Activated CD8-positive, alpha-beta memory T cell treated with anti-CD3 and anti-CD28 coated beads for 4 hours (primary cell): Measurements from ENCODE around the gene GPBP1L1.
A peak's percentile ranks its signal among the peaks of the same experiment; 100 is the strongest.
"Not testable (repeated sequence)": the region's sequence is repeated elsewhere in the genome, so short reads cannot be mapped to it uniquely, and the experiment has no call there.

ENCODE experiments used
- DNase-seq, 2 donors: peaks; one replicate each; pipeline ENCODE4 v3.0.0-alpha.2; 2020; ENCODE audit warnings: low read depth in 2 of 2

Gene GPBP1L1, protein sequence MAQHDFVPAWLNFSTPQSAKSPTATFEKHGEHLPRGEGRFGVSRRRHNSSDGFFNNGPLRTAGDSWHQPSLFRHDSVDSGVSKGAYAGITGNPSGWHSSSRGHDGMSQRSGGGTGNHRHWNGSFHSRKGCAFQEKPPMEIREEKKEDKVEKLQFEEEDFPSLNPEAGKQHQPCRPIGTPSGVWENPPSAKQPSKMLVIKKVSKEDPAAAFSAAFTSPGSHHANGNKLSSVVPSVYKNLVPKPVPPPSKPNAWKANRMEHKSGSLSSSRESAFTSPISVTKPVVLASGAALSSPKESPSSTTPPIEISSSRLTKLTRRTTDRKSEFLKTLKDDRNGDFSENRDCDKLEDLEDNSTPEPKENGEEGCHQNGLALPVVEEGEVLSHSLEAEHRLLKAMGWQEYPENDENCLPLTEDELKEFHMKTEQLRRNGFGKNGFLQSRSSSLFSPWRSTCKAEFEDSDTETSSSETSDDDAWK

DNA sequence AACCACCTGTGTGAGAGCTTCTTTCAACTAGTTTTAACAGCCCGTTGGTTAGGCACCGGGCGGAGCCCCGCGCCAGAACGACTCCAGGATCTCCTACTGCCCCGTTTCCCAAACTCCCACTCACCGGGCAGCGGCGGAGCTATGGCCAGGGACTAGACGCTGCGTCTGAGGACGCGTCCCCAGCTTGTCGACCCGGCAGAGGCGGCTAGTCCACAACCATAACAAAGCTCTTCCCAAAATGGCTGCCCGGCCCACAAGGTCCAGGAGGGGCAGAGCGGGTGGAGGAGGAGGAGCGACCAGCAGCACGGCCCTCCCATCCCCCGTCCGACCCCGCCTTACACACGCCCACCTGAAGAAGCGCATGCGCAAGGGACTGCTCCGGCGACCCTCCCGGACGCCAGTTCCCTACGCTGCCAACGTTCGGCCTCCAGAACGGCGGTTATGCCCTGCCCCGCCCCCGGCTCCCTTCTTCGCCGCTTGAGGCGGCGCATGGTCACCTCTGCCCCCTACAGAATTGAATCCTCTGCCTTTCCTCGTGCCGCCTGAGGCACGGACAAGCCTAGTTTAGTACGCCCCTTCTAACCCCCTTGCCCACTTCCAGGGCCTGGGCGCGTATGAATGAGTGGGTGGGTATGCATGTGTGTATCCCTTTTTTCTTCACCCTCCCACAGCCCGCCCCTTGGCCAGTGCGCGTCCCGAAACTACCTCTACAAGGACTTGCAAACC lies at the start of gene GPBP1L1:
Gene GPBP1L1 (minus strand): TSS at position 246 of the 726 bp plus-strand sequence. CDS start 27,446 bp downstream, outside the sequence.
- peak; percentile 96 for DNase-seq

DNA sequence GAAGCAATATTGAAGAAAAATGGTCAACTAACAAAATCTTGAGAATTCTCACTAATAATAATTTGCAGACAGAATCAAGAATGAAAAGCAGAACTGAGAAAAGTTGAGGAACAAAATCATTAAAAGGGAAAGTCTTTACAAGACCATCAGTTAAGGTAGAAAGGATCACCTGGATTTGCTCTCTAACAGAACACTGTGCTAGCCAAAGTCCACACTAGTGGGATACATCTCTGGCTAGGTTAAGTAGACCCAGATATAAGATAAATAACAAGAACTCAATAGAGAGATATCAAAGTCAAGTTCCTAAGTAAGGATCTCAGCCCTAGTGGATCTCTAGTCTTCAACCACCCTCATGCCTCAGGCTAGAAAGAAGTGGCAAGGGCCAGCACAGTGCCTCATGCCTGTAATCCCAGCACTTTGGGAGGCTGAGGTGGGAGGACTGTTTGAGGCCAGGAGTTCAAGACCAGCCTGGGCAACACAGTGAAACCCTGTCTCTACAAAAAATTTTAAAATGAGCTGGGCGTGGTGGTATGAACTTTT lies 44.5 kb upstream of the GPBP1L1 start:
- no peak for DNase-seq

DNA sequence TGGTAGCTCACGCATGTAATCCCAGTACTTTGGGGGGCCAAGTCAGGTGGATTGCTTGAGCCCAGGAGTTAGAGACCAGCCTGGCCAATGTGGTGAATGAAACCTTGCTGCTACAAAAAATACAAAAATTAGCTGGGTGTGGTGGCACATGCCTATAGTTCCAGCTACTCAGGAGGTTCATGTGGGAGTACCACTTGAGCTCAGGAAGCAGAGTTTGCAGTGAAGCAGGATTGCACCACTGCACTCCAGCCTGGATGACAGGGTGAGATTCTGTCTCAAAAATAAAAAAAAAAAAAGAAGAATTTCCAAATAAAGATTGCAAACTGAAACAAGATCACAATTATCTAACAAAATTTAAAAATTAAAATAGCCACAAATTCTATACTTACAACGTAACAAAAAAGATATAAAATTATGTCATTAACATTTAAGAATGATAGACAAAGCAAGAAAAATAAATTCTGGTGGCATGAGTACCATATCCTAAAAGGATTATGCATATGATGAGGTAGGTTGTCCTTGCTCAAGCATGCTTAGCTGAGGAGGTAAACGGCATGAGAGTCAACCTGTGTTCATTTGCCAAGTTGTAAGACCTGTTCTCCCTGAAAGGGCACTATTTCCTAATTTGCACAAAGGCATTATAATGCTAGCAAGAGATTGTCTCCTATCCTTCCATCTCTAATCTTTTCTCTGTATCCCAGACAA lies 43.9 kb upstream of the GPBP1L1 start:
- no peak for DNase-seq

DNA sequence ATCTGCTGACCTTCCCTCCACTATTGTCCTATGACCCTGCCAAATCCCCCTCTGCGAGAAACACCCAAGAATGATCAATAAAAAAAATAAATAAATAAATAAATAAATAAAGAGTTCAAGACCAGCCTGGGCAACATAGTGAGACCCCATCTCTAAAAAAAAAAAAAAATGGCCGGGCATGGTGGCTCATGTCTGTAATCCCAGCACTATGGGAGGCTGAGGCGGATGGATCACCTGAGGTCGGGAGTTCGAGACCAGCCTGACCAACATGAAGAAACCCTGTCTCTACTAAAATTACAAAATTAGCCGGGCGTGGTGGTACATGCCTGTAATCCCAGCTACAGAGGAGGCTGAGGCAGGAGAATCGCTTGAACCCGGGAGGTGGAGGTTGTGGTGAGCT lies 39.7 kb upstream of the GPBP1L1 start:
- DNase-seq = not testable (repeated sequence)

DNA sequence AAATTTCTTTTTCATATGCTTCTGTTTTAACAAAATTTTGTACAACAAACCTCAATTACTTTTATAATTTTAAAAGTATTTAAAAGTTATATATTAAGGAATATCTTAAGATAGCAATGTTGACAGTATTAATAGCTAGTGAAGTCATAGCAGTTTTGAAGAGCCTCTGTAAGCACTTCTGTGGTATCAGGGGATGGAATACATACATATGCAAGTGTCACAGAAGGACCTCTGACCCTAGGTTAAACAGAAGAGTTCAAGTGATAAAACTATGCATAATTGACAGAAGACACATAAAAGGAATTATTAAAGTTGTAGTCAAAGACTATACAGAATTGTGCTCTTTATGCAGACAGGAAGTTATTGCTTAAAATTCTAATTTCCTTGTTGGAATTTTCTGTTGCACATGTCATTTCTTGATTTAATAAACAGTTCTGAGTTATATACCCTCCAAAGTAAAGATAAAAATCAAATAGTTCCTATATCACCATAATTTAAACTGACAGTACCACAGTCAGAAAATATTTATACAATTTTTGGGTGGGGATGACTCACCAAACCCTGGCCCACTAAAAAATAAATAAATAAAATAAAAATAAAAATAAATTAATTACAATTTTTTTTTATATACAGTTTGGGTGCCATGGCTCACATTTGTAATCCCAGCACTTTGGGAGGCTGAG lies 37.1 kb upstream of the GPBP1L1 start:
- DNase-seq = no peak

DNA sequence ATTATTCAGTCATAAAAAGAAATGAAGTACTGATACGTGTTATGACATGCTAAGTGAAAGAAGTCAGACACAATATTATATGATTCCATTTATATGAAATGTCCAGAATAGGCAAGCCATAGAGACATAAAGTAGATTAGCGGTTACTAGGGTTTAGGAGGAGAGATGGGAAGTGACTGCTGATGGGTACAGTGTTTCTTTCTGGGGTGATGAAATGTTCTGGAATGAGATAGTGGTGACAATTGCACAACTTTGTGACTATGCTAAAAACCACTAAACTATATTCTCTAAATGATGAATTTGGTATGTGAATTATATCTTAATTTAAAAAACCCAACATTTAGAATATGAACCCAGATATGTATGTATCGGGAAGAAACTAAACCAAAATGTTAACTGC lies 36.5 kb upstream of the GPBP1L1 start:
- DNase-seq = no peak

DNA sequence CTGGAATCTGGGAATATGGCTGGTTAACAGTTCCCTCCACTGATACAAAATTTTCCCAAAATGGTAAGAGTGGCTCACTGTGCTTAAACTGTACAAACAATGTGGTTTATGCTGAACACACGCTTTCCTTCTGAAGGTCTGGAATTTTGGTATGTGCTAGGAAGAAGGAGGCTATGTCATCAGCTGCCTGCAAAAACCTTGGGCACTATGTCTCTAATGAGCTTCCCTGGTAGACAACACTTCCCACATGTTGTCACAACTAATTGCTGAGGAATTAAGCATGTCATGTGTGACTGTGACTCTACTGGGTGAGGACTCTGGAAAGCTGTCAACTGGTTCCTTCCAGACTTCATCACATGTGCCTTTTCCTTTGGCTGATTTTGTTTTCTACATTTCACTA lies 34.9 kb upstream of the GPBP1L1 start:
- no peak for DNase-seq

DNA sequence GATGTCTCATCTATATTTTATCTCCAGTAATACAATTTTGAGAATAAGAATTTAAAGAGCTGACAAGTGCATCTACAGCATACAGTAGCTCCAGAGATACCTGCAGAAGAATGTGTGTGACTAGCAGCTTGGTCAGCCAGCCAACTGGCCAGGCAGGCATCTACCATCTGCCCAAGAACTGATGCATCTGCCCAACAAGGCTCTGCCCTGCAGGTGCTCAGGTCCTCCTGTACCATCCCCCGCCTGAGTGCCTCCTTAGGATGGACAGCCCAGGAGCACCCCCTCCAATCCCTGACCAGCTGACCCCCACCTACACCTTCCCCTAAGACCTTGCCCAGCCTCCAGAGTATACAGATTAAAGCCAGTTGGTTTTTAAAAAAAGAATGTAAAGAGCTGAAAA lies 32.0 kb upstream of the GPBP1L1 start:
- no peak for DNase-seq

DNA sequence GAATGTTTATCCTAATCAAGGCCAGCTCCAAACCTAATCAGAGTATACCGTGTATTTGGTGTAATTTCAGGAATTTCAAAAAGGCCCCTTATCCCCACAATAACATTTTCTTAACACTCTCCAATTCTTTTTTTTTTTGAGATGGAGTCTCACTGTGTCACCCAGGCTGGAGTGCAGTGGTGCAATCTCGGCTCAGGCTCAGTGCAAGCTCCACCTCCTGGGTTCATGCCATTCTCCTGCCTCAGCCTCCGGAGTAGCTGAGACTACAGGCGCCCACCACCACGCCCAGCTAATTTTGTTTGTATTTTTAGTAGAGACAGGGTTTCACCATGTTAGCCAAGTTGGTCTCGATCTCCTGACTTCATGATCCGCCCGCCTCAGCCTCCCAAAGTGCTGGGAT lies 31.1 kb upstream of the GPBP1L1 start:
- not testable (repeated sequence) for DNase-seq

DNA sequence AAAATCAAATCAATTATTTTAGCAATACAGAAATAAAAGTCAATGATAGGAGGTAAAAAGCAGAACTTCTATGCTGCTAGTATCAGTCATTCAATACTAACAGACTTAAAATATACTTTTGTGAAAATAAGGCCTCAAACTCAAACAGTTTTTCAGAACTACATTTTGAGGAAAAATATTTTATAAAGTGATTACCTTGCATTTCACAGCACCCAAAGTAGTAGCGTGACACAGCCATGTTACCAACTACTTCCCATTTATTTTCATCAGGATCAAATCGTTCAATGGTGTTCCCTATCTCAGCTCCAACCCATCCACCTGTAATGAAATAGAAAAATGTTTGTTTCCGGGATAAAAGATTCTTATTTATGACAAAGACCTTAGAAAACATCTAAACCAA lies 30.4 kb upstream of the GPBP1L1 start:
- no peak for DNase-seq

DNA sequence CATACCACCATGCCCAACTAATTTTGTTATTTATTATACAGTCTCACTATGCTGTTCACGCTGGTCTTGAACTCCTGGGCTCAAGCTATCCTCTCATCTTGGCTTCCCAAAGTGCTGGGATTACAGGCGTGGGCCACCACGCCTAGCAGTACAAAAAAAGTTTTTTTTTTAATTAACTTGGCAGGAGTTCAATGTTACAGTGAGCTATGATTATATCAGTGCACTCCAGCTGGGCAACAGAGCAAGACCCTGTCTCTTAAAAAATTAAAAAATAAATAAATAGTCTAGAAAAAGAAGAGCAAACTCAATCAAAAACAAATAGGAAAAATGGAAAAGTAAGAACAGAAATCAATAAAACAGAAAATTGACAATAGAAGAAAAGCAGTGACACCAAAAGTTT lies 27.4 kb upstream of the GPBP1L1 start:
- DNase-seq = no peak

DNA sequence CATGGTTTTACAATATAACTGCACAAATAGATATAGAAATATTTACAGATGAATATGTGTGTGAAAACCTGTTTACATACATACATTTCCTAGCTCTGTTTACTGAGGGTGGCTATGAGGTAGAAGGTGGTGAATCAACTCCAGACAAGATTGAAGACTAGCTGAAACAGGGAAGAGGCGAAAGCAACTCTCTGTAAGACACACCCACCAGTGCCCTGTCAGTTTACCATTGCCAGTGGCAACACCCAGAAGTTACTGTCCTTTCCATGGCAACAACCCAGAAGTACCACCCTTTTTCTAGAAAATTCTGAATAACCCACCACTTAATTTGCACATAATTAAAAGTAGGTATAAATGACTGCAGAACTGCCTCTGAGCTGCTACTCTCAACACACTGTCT lies 18.3 kb upstream of the GPBP1L1 start:
- DNase-seq = no peak

DNA sequence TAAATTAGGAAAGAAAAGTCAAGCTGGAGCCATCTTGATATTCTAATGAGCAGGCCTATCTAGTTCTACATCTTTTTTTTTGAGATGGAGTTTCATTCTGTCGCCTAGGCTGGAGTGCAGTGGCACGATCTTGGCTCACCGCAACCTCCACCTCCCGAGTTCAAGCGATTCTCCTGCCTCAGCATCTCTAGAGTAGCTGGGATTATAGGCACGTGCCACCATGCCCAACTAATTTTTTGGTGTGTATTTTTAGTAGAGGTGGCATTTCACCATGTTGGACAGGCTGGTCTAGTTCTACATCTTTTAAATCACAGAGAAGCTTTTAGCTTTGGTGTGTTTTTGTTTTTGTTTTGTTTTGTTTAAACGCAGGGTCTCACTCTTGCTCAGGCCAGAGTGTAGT lies 8.5 kb upstream of the GPBP1L1 start:
- DNase-seq = no peak

DNA sequence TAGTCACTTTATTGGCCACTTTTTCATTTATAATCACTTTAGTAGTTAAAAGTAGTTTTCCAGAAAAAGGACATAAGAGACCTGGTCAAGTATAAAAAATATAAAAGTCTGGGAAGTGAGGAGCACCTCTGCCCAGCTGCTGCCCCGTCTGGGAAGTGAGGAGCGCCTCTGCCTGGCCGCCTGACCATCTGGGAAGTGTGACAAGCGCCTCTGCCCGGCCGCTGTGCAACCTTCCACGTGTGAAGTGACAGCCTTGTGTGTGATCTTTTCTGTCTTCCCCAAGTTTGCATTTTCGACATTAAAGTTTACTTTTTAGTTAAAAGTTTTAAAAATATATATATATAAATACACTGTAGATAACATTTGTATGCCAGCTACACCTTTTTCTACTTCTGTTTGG lies 7.5 kb upstream of the GPBP1L1 start:
- not testable (repeated sequence) for DNase-seq

DNA sequence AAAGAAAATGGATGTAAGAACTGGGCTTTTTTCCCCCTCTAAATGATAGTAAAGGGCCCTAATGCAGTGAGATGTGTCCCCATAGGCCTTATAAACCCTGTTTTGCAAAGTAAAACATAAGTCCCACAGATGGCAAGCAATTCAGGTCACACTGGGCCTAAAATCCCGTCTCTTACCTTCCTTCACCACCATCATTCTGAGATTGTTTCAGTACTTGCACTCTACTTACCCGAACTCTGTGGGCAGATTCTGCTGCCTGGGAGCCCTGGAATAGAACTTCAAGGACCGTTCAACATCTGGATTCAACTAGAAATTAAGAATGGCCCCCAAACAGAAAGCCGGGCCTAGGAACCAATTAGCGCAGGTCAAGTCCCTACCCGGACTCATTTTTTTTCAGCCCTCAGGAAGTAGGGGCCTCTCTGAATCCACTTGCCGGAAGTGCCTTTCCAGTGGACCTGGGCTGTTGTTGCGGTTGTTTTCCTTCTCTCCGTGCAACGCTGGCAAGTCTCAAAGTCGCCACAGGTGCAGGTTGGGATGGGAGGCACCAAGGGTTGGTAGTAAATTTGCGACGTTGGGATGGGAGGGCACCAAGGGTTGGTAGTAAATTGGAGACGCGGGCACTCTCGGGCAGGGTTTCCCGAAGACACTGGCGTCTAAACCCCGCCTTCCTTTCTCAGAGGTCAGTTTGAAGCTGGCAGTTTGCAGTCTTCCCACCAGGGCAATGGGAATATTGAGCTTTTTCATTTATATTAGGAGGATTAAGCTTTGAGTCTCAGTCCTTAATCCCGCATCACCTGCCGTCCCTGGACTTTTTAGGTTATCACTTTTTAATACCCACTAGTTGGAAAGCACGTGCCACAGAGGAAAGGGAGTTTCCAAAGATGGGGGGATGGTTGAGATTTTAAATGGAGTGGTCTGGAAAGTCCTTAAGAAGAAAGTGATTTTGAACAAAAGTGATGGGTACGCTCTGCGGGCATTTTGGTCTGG lies 1.7 kb upstream of the GPBP1L1 start, which contains the start of gene TMEM69:
Gene TMEM69 (plus strand): TSS at position 428 of the 987 bp plus-strand sequence. CDS start 2,888 bp downstream, outside the sequence.
- DNase-seq = peak; percentile 50 to 61

DNA sequence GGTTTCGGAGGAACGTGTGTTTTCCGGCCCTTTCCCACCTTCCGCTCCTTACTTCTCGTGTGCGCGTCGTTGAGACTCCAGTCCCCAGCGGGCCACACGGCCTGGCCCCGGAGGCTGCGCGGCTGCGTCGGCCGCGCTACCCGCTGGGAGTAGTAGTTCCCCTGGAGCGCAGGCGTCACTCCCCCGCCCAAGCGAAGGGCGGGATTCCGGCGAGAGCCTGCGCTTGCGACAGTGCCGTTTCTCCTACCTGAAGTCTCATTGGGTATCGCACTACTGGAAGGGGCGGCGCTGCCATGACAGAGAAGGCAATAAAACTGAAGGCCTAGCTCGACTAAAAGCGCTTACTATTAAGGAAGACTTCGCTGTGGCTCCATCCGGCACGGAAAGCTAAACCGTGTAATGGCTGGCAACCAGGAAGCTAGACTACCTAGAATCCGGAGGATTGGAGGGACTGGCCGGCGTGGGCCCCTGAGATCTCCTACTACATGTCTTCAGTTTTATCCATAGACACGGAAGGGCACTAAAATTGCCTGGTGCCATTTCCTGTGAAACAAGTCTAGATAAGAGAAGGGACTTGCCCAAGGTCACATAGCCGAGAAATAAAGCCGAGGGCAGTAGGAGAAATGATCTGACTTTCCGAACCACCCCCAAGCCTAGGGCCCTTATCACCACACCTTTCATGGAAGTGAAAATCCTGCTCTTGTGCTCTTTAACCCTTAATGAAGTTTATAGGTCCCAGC lies 851 bp upstream of the GPBP1L1 start:
- DNase-seq = peak; percentile 93 to 95

DNA sequence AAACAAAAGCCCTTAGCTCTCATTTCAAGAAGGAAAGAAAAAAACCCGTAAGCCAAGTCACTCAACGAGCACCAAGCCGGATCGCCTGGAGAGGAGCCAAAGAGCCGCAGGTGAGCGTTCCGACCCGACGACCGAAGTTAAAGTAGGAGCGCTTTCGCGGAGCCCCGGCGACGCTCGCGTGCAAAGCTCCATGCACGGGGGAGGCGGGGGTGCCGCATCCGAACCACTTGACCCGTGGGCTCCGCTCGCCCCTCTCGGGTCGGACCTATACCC lies 382 bp downstream of the GPBP1L1 start:
- DNase-seq = peak in 1 of 2 donors; percentile 15

DNA sequence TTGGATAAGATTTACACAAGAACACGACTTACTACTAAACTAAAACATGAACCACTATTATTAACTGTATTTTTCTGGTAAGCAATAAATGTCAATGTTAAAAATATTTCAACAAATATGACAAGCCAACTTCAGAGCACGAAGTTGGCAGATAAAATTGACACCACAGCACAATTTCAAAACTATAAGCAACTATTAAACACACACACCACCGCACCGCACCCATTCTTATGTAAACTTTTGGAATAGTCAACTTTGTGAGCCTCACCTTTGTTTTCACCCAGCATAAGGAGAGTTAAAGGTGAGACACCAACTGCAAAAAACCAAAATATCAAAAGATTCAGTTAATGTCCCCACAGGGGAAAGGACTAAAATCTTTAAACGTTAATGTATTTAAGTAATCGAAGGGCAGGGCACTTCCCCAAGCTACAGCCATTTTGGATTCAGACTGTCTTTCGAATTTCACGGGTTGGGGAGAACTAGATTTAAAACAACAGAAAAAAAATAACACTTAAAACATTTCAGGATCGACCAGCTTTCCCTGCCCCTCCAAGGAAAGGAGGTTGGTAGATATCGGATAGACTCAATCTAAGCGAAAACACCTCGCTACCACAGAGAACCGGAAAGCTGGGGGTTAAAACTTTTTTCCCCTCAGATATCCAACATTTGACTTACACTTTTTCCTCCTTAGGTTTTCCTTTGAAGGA lies 872 bp downstream of the GPBP1L1 start:
- DNase-seq = no peak

DNA sequence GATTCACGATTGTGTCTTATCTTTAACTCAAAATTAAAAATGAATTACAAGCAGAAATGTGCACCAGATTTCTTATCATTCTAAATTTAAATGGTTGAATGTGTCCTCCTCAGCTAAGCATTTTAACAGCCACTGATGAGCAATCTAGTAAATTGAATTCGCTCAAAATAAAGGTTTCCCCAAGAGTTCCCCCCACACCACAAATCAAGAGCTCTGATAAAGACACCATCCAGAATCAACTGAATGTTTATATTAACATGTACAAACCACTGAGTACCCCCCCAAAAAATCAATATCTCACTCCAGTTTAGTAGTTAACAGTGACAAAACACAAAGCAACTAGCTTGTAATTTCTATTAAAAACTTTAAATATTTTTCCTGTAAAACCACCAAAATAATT lies 1.9 kb downstream of the GPBP1L1 start:
- DNase-seq = no peak
